GM18867 (cell line): ENCODE results near the gene GPR146.

ENCODE experiments used
- ATAC-seq: cut with Tn5 transposase; IDR thresholded peaks from one replicate; pipeline ENCODE4 v1.9.1; 2021; ENCODE audit warnings: mild to moderate bottlenecking, moderate library complexity; ENCODE audit not compliant: unreplicated experiment

GPR146 gene

GRCh38 chr7:1011297-1012003 is 32.9 kb upstream of the GPR146 start:
- no peak for ATAC-seq

GRCh38 chr7:1012004-1012715 is 32.2 kb upstream of the GPR146 start:
- ATAC-seq = no peak

DNA sequence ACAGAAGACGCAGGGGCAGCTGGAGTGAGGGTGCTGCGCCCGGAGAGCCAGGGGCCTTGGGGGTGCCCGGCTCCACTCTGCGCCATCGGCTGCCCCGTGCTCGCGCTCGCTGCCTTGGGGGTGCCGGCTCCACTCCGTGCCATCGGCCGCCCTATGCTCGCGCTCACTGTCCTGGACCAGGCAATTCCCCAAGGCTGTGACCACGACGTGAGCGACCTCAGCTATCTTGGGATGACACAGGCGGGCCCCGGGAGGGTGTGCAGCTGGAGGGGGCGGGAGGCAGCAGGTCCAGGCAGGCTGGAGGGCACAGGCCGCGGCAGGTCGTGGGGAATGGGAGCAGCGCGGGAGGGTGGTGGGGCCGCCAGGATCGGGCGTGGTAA is 31.6 kb upstream of the GPR146 start:
- no peak for ATAC-seq

- ATAC-seq = no peak
Observed at GRCh38 chr7:1013581-1013980, 30.8 kb upstream of the GPR146 start.

DNA sequence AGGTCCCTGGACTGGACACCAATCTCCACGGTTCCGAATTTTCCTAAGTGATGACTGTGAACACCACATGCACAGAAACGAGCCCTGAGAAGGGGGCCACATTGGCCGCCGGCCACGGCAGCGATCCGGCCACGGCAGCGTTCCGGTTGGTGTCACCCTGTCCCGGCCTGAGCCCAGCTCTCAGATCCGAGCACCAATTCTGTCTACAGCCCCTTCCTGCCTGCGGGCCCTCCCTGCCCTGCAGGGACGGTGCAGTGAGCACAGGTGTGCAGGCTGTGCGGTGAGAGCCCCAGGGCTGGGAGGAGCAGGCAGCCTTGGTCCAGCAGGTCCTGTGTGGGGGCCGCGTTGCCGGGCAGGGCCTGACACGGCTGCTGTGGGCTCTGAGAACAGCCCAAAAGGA is 29.7 kb upstream of the GPR146 start:
- ATAC-seq = no peak

GRCh38 chr7:1015196-1016121 is 28.9 kb upstream of the GPR146 start:
- no peak for ATAC-seq

GRCh38 chr7:1016577-1017531 is 27.5 kb upstream of the GPR146 start:
- no peak for ATAC-seq

DNA sequence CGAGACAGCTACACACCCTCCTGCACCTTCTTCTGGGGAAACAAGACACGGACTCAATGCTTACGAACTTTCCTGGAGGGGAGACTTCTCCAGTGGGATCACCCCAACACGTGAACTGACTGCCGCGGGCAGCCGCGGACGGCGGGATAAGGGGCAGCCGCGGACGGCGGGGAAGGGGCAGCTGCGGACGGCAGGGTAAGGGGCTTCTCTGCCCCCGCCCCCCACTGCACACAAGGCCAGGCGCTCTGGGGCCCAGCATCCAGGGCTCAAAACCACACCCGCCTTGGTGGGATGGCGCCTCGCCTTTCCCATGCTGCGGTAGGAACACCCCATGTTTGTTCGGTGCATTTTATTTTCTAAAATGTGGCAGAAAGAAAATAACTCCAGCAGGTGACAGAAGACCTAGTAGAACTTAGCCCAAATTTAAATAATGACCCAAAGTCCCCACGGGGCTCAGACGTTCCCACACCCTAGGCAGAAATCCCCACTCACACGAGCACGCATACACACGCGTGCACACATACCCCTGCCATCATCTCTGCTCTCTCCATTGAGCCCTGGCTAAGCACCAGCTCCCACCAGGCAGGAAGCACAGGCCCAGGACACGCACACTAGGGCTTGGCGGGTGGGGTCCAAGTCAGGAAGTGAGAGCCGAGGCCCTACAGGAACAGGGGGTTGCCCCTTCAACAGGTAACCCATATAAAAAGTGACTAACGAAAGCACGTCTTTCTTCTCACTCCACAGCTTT is 26.6 kb upstream of the GPR146 start:
- no peak for ATAC-seq

DNA sequence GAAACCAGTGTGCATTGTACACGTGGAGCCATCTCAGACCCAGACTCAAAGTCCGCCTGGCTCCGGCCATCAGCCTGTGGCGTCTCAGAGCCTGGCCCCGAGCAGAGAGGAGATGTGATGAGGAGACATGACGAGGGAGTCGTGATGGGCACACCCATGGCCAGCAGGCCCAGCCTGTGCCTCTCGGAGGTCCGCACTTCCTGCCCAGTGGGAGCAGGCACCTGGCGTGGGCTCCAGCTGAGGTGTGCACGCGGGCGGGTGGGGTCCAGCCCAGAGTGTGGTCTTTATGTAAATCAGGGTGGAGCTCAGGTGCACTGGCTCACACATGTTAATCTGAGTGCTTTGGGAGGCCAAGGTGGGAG is 26.0 kb upstream of the GPR146 start:
- no peak for ATAC-seq

DNA sequence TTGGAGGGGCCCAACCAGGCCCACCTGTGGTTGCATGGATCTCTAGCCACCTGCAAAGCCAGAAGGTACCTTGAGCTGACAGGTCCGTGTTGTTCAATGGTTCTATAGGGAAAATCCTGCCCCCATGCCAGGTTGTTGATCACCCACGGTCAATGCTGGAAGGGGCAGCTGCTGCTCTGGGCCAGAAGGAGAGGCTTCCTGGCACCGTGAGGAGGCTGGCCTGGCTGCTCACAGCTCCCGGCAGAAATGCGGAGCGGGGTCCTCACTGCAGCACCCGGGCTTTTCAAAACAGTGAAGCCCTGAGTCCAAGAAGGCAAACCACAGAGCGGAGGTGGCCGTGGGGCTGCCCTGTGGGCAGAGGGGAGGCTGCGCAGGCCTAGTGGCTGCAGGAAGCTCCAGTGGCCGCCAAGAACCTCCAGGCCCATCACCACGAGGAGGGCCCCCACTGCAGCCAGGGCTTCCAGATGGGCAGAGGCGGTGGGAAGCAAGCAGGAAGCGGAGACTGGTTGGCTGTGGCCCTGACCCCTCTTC is 25.0 kb upstream of the GPR146 start:
- ATAC-seq = no peak

- ATAC-seq = no peak
Observed at GRCh38 chr7:1019789-1020610, 24.3 kb upstream of the GPR146 start.

GRCh38 chr7:1020849-1021251 is 23.5 kb upstream of the GPR146 start:
- no peak for ATAC-seq

GRCh38 chr7:1021366-1021765 is 23.0 kb upstream of the GPR146 start:
- no peak for ATAC-seq

GRCh38 chr7:1021931-1022330 is 22.4 kb upstream of the GPR146 start:
- no peak for ATAC-seq

DNA sequence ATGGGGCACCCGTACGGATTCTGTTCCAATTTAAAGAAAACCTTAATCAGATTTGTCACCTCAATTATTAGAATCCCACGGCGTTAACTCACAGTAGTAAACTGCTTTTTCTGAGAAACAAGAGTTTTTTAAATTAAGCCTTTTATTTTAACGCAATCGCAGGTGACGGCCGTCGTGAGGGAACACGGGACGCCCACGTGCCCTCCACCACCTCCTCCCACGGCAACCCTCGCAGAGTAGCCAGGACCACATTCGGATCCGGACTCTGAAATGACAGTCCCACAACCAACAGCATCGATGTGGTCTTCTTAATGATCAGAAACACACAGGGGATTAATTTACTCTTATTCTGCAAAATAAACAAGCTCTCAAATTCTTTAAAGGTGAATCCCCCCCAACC is 22.0 kb upstream of the GPR146 start:
- no peak for ATAC-seq

DNA sequence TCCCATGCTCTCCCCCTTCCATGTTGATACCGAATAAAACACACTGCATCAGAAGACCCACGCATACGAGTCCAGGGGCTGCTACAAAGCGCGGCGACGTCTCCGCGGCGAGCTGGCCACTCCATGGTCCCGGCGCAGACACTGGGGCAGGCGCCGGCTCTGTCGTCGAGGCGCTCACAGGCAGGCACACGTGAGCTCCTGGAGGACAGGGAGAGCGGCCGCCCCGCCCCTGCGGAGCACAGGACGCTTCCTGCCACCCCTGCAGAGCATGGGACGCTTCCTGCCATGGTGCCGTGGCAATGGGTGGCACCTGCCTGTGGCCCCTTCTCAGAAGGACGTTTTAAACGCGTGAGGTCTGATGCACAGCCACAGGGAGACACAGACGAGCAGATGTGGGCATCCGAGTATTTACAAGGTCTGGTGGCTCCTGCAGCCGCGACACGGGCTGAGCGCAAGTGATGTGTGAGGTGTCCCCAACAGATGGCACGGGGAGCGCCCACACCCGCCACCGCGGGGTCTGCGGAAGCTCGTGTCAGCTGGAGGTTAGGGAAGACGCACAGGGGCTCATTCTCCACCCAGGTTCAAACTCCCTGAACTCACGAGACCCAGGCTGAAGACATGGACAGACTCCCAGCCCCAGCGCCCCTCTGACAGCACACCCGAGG is 21.4 kb upstream of the GPR146 start:
- no peak for ATAC-seq

GRCh38 chr7:1024331-1024841 is 20.0 kb upstream of the GPR146 start:
- peak; percentile 56 for ATAC-seq
